SIG-M5 (cell line): Measurements from ENCODE around the gene IL4I1.

ENCODE experiments used
- DNase-seq: peaks from one replicate; lab custom pipeline; 2025; lab: John Stamatoyannopoulos, UW

Gene IL4I1

GRCh38 chr19:49894879-49895565 is 1.7 kb downstream of the IL4I1 start:
- no peak for DNase-seq

GRCh38 chr19:49894011-49894664 is 2.5 kb downstream of the IL4I1 start:
- no peak for DNase-seq

GRCh38 chr19:49892716-49893115 is 4.0 kb downstream of the IL4I1 start:
- DNase-seq: no peak

- DNase-seq: no peak
These were observed 5.3 kb downstream of the IL4I1 start for GRCh38 chr19:49891393-49891792.

- no peak for DNase-seq
These were observed 6.1 kb downstream of the IL4I1 start for GRCh38 chr19:49890349-49891311.

- DNase-seq: no peak
These were observed 6.9 kb downstream of the IL4I1 start for GRCh38 chr19:49889687-49890348.

GRCh38 chr19:49889038-49889686 is 7.5 kb downstream of the IL4I1 start:
- DNase-seq: no peak

GRCh38 chr19:49888510-49888824 is 8.2 kb downstream of the IL4I1 start:
- no peak for DNase-seq

GRCh38 chr19:49887665-49888509 is 8.8 kb downstream of the IL4I1 start:
- no peak for DNase-seq

- DNase-seq: no peak
These were observed 9.5 kb downstream of the IL4I1 start for GRCh38 chr19:49887037-49887664.

- no peak for DNase-seq
These were observed 11.9 kb downstream of the IL4I1 start for GRCh38 chr19:49884760-49885159.

- DNase-seq: no peak
These were observed 12.6 kb downstream of the IL4I1 start for GRCh38 chr19:49884109-49884508.

- DNase-seq: no peak
These were observed 13.6 kb downstream of the IL4I1 start for GRCh38 chr19:49883094-49883493.

GRCh38 chr19:49882643-49883042 is 14.0 kb downstream of the IL4I1 start:
- DNase-seq: no peak

GRCh38 chr19:49881672-49882394 is 14.9 kb downstream of the IL4I1 start:
- DNase-seq: no peak

GRCh38 chr19:49881186-49881585 is 15.5 kb downstream of the IL4I1 start:
- DNase-seq: no peak

GRCh38 chr19:49880162-49880869 is 16.4 kb downstream of the IL4I1 start:
- DNase-seq: no peak

GRCh38 chr19:49879243-49879963 is 17.3 kb downstream of the IL4I1 start:
- no peak for DNase-seq

- no peak for DNase-seq
These were observed 18.0 kb downstream of the IL4I1 start for GRCh38 chr19:49878744-49879070.
